Peyer's patch (tissue), 4 donors: ENCODE data around the gene CCDC183.

ENCODE experiments used
- CTCF ChIP-seq, 6 experiments: fragments of 450-650 bp in 4 of 6; fragments of 200-600 bp in 2 of 6; sonication (generic) in 1 of 6; IDR thresholded peaks; one replicate each; pipeline ENCODE4 v1.5.1; 2017 to 2019; ENCODE audit warnings: antibody characterized with exemption in 6 of 6, mild to moderate bottlenecking in 3 of 6, moderate library complexity in 1 of 6
- POLR2A ChIP-seq, 2 donors: fragments of 450-650 bp; IDR thresholded peaks; one replicate each; pipeline ENCODE4 v1.5.1; 2017; ENCODE audit warnings: antibody characterized with exemption in 2 of 2, mild to moderate bottlenecking in 2 of 2, moderate library complexity in 2 of 2

GRCh38 chr9:136796238-136796774 lies at the start of gene CCDC183:
- TF ChIP-seq CTCF (IDR thresholded peaks at IDR 0.05), result no peak
- TF ChIP-seq POLR2A (IDR thresholded peaks at IDR 0.05), result no peak
